Measurements from ENCODE around the gene UXS1.

- TF ChIP-seq POLR2A (IDR thresholded peaks at IDR 0.05), result no peak
- TF ChIP-seq CTCF (IDR thresholded peaks at IDR 0.05), result no peak
Measured at GRCh38 chr2:106130251-106130998, 63.7 kb downstream of the UXS1 start.
